GM21360 (cell line): ENCODE measurements around the gene PFN4.
"Not testable (repeated sequence)": the region's sequence is repeated elsewhere in the genome, so short reads cannot be mapped to it uniquely, and the experiment has no call there.

ENCODE experiments used
- ATAC-seq: cut with Tn5 transposase; IDR thresholded peaks from one replicate; pipeline ENCODE4 v1.9.1; 2021; ENCODE audit warnings: mild to moderate bottlenecking, moderate library complexity; ENCODE audit not compliant: unreplicated experiment

The PFN4 gene

GRCh38 chr2:24123195-24123921 is at the start of gene PFN4, which contains the start of gene FAM228B:
Gene PFN4 (minus strand): TSS chr2:24123334. CDS start chr2:24122535, 799 bp downstream.
Gene FAM228B (plus strand): TSS chr2:24123469. CDS start chr2:24124362, 893 bp downstream.
- peak; percentile 87 for ATAC-seq

GRCh38 chr2:24169023-24169422 is 45.9 kb upstream of the PFN4 start:
- ATAC-seq: no peak

- peak; percentile 72 for ATAC-seq
Observed at GRCh38 chr2:24164416-24164973, 41.4 kb upstream of the PFN4 start.

- ATAC-seq: no peak
Observed at GRCh38 chr2:24163601-24164000, 40.5 kb upstream of the PFN4 start.

GRCh38 chr2:24163186-24163585 is 40.1 kb upstream of the PFN4 start:
- no peak for ATAC-seq

- ATAC-seq: no peak
Observed at GRCh38 chr2:24162494-24162893, 39.4 kb upstream of the PFN4 start.

- no peak for ATAC-seq
Observed at GRCh38 chr2:24160761-24161160, 37.6 kb upstream of the PFN4 start.

GRCh38 chr2:24159708-24160107 is 36.6 kb upstream of the PFN4 start:
- no peak for ATAC-seq

GRCh38 chr2:24158131-24158530 is 35.0 kb upstream of the PFN4 start:
- ATAC-seq: no peak

GRCh38 chr2:24153478-24153877 is 30.3 kb upstream of the PFN4 start:
- no peak for ATAC-seq

- ATAC-seq: no peak
Observed at GRCh38 chr2:24152413-24153197, 29.5 kb upstream of the PFN4 start.

GRCh38 chr2:24147364-24147763 is 24.2 kb upstream of the PFN4 start:
- no peak for ATAC-seq

- not testable (repeated sequence) for ATAC-seq
Observed at GRCh38 chr2:24140305-24140704, 17.2 kb upstream of the PFN4 start.

- no peak for ATAC-seq
Observed at GRCh38 chr2:24132543-24132942, 9.4 kb upstream of the PFN4 start.

GRCh38 chr2:24125956-24126355 is 2.8 kb upstream of the PFN4 start:
- no peak for ATAC-seq

GRCh38 chr2:24123922-24124580 is 917 bp upstream of the PFN4 start:
- peak; percentile 4 for ATAC-seq

- ATAC-seq: no peak
Observed at GRCh38 chr2:24122366-24123194, 554 bp downstream of the PFN4 start.

- no peak for ATAC-seq
Observed at GRCh38 chr2:24121469-24121868, 1.7 kb downstream of the PFN4 start.

GRCh38 chr2:24121066-24121465 is 2.1 kb downstream of the PFN4 start:
- ATAC-seq: no peak

GRCh38 chr2:24117902-24118301 is 5.2 kb downstream of the PFN4 start:
- ATAC-seq: no peak
